Natural killer cell (primary cell): ENCODE data around the gene BPI. TPM values are rescaled to one million over a fixed set of nuclear protein-coding genes. Genes with fewer than 3 reads are reported as not detected.
"Not testable (repeated sequence)": the region's sequence is repeated elsewhere in the genome, so short reads cannot be mapped to it uniquely, and the experiment has no call there.

Experiments used
- ATAC-seq, 3 donors: fragments of 150-1000 bp in 2 of 3; fragments of 200-7000 bp in 1 of 3; cut with Tn5 transposase; 1 replicate in 1 of 3; 2 replicates in 2 of 3; pipeline ENCODE4 v1.10.0; 2021; ENCODE audit warnings: mild to moderate bottlenecking in 2 of 3, moderate library complexity in 2 of 3
- DNase-seq, 2 donors: peaks; one replicate each; pipeline versions ENCODE4 v3.0.0 to v3.0.0-alpha.2; 2013 to 2021; ENCODE audit warnings: mixed read lengths in 1 of 2
- H3K27ac ChIP-seq: one replicate; pipeline ENCODE4 v1.5.1; 2013; ENCODE audit warnings: mild to moderate bottlenecking, low read length
- H3K27me3 ChIP-seq: one replicate; pipeline ENCODE4 v1.6.1; 2013; ENCODE audit warnings: low read length; ENCODE audit not compliant: control insufficient read depth, insufficient read depth
- H3K36me3 ChIP-seq: one replicate; pipeline ENCODE4 v1.6.1; 2013; ENCODE audit warnings: low read length; ENCODE audit not compliant: control insufficient read depth, insufficient read depth
- H3K4me1 ChIP-seq: one replicate; pipeline ENCODE4 v1.6.1; 2013; ENCODE audit warnings: low read length; ENCODE audit not compliant: control insufficient read depth, insufficient read depth
- H3K4me3 ChIP-seq: one replicate; pipeline ENCODE4 v1.5.1; 2013; ENCODE audit warnings: low read length
- H3K9me3 ChIP-seq: one replicate; pipeline ENCODE4 v1.6.1; 2013; ENCODE audit warnings: low read length; ENCODE audit not compliant: control insufficient read depth, insufficient read depth
- H3K27ac Mint-ChIP-seq, 2 donors: one replicate each; pipeline ENCODE4 v1.8.0; 2022; ENCODE audit warnings: mild to moderate bottlenecking in 2 of 2, mixed read lengths in 2 of 2, moderate library complexity in 1 of 2
- H3K27me3 Mint-ChIP-seq, 2 donors: one replicate each; pipeline ENCODE4 v1.8.0; 2022; ENCODE audit warnings: low read depth in 2 of 2, mixed read lengths in 2 of 2
- H3K36me3 Mint-ChIP-seq: one replicate; pipeline ENCODE4 v1.8.0; 2022; ENCODE audit warnings: mixed read lengths
- H3K4me1 Mint-ChIP-seq, 2 donors: one replicate each; pipeline ENCODE4 v1.8.0; 2022; ENCODE audit warnings: mixed read lengths in 2 of 2
- H3K4me3 Mint-ChIP-seq: one replicate; pipeline ENCODE4 v1.8.0; 2022; ENCODE audit warnings: mild to moderate bottlenecking, moderate library complexity, mixed read lengths
- H3K9me3 Mint-ChIP-seq, 2 donors: one replicate each; pipeline ENCODE4 v1.8.0; 2022; ENCODE audit warnings: mixed read lengths in 2 of 2
- CTCF ChIP-seq: fragments of 200-600 bp; IDR thresholded peaks from one replicate; pipeline ENCODE4 v1.8.0; 2022; ENCODE audit warnings: antibody characterized with exemption
- WGBS: methylation state at CpG from one replicate; pipeline ENCODE4 v1.1.7; 2013; ENCODE audit warnings: missing lambda C conversion rate; ENCODE audit not compliant: insufficient coverage; 5-methylcytosine and 5-hydroxymethylcytosine counted together
- intact Hi-C: fragments of 100-400 bp; cut with micrococcal nuclease; formaldehyde crosslinking; loops from one replicate; pipeline ENCODE4 v1.14.2; 2022
- total RNA-seq, 4 donors: library from RNA; stranded (reverse); fragments of 120-200 nt in 1 of 4; gene quantifications; one replicate each; pipeline versions ENCODE4 v1.2.3 to v1.2.4, GENCODE V29; 2013 to 2022

BPI gene
- total RNA-seq, 3 donors from 2014 or later (not counting 1 experiment from before 2014, with no cell fraction given) = 0.20 TPM; not detected in 2

- peaks cover 12% of the 10 kb centered on the region for H3K27me3 ChIP-seq
- no peak overlapping the region for H3K4me3 ChIP-seq
- no peaks in the 10 kb centered on the region for H3K9me3 Mint-ChIP-seq
- H3K9me3 ChIP-seq = no peaks in the 10 kb centered on the region
- no peak overlapping the region for H3K27ac Mint-ChIP-seq
- TF ChIP-seq CTCF = no peak
- no peaks in the 10 kb centered on the region for H3K36me3 Mint-ChIP-seq
- H3K27ac ChIP-seq = no peak overlapping the region
- peaks cover 12 to 29% of the 10 kb centered on the region in 2 donors for H3K27me3 Mint-ChIP-seq
- peaks cover 16% of the 10 kb centered on the region for H3K4me1 ChIP-seq
- intact Hi-C loops = no loop called here
- ATAC-seq (no peak), DNase-seq (no peak)
- WGBS = 50% methylated on average over 1 of the region's 1 CpG
- H3K4me1 Mint-ChIP-seq = peaks cover 11 to 19% of the 10 kb centered on the region in 2 donors
- H3K36me3 ChIP-seq = no peaks in the 10 kb centered on the region
- no peak overlapping the region for H3K4me3 Mint-ChIP-seq
These were observed 4.5 kb downstream of the BPI start for GRCh38 chr20:38308447-38308846.

- DNase-seq (no peak), ATAC-seq (no peak)
- 91% methylated on average over 3 of the region's 3 CpGs for WGBS
- Mint-ChIP-seq H3K4me3 (no peak overlapping the region), H3K27ac (no peak overlapping the region), H3K4me1 (peaks cover 0 to 5% of the 10 kb centered on the region in 2 donors), H3K27me3 (peaks cover 8 to 22% of the 10 kb centered on the region in 2 donors), H3K9me3 (no peaks in the 10 kb centered on the region), H3K36me3 (no peaks in the 10 kb centered on the region)
- H3K27ac ChIP-seq = no peak overlapping the region
- H3K4me1 ChIP-seq = no peaks in the 10 kb centered on the region
- H3K27me3 ChIP-seq = no peaks in the 10 kb centered on the region
- H3K4me3 ChIP-seq = no peak overlapping the region
- no peak for TF ChIP-seq CTCF
- no peaks in the 10 kb centered on the region for H3K9me3 ChIP-seq
- H3K36me3 ChIP-seq = no peaks in the 10 kb centered on the region
- intact Hi-C loops = no loop called here
These were observed 7.1 kb downstream of the BPI start for GRCh38 chr20:38311091-38311490.

GRCh38 chr20:38311491-38311890, 7.5 kb downstream of the BPI start:
- no peak for TF ChIP-seq CTCF
- peaks cover 7 to 18% of the 10 kb centered on the region in 2 donors for H3K27me3 Mint-ChIP-seq
- no peak overlapping the region for H3K27ac Mint-ChIP-seq
- H3K4me1 ChIP-seq = no peaks in the 10 kb centered on the region
- no peaks in the 10 kb centered on the region for H3K36me3 ChIP-seq
- ATAC-seq (no peak), DNase-seq (no peak)
- H3K4me3 Mint-ChIP-seq = no peak overlapping the region
- 81% methylated on average over 3 of the region's 3 CpGs for WGBS
- no peaks in the 10 kb centered on the region for H3K36me3 Mint-ChIP-seq
- no peaks in the 10 kb centered on the region for H3K9me3 Mint-ChIP-seq
- H3K27ac ChIP-seq = no peak overlapping the region
- H3K4me3 ChIP-seq = no peak overlapping the region
- peaks cover 0 to 5% of the 10 kb centered on the region in 2 donors for H3K4me1 Mint-ChIP-seq
- intact Hi-C loops = no loop called here
- H3K9me3 ChIP-seq = no peaks in the 10 kb centered on the region
- H3K27me3 ChIP-seq = no peaks in the 10 kb centered on the region

- TF ChIP-seq CTCF = no peak
- Histone ChIP-seq H3K4me1 (no peaks in the 10 kb centered on the region), H3K4me3 (no peak overlapping the region), H3K27me3 (no peaks in the 10 kb centered on the region), H3K9me3 (no peaks in the 10 kb centered on the region), H3K27ac (no peak overlapping the region), H3K36me3 (no peaks in the 10 kb centered on the region)
- H3K4me3 Mint-ChIP-seq = no peak overlapping the region
- H3K9me3 Mint-ChIP-seq = no peaks in the 10 kb centered on the region
- intact Hi-C loops = no loop called here
- no peak overlapping the region for H3K27ac Mint-ChIP-seq
- H3K4me1 Mint-ChIP-seq = no peaks in the 10 kb centered on the region
- H3K36me3 Mint-ChIP-seq = no peaks in the 10 kb centered on the region
- ATAC-seq = no peak
- 96% methylated on average over 2 of the region's 2 CpGs for WGBS
- DNase-seq = no peak
- peaks cover 6 to 12% of the 10 kb centered on the region in 2 donors for H3K27me3 Mint-ChIP-seq
These were observed 9.7 kb downstream of the BPI start for GRCh38 chr20:38313676-38314075.

GRCh38 chr20:38314350-38314749, 10.4 kb downstream of the BPI start:
- H3K36me3 Mint-ChIP-seq, H3K4me3 Mint-ChIP-seq, ATAC-seq, H3K27ac ChIP-seq, H3K4me1 ChIP-seq, H3K9me3 Mint-ChIP-seq, H3K4me1 Mint-ChIP-seq, H3K27me3 ChIP-seq, H3K27ac Mint-ChIP-seq, H3K36me3 ChIP-seq, DNase-seq, H3K4me3 ChIP-seq, H3K9me3 ChIP-seq, intact Hi-C loops: not testable (repeated sequence)
- H3K27me3 Mint-ChIP-seq = peaks cover 6 to 12% of the 10 kb centered on the region in 2 donors
- WGBS = 94% methylated on average over 1 of the region's 1 CpG
